B cell (primary cell): ENCODE results near the gene NAMPT. TPM values are rescaled to one million over a fixed set of nuclear protein-coding genes. Genes with fewer than 3 reads are reported as not detected.
"Not testable (repeated sequence)": the region's sequence is repeated elsewhere in the genome, so short reads cannot be mapped to it uniquely, and the experiment has no call there.

Experiments
- ATAC-seq: fragments of 200-7000 bp; cut with Tn5 transposase; one replicate; pipeline ENCODE4 v1.10.0; 2021; ENCODE audit warnings: low read depth, mild to moderate bottlenecking, moderate number of reproducible peaks, moderate library complexity
- CTCF ChIA-PET: fragments of 350-600 bp; sonication (Branson Sonifier 250); formaldehyde crosslinking; loops from one replicate; lab custom pipeline; 2021; ENCODE audit warnings: antibody characterized with exemption, inconsistent platforms; lab: Charles Lee
- POLR2A ChIA-PET: fragments of 350-600 bp; sonication (Branson Sonifier 250); formaldehyde crosslinking; loops from one replicate; lab custom pipeline; 2021; ENCODE audit warnings: antibody characterized with exemption; lab: Charles Lee
- DNase-seq: peaks from one replicate; pipeline ENCODE4 v3.0.0; 2013
- H2AFZ ChIP-seq: 2 replicates; pipeline ENCODE4 v1.6.1; 2012; ENCODE audit warnings: mild to moderate bottlenecking, low read depth, low read length; ENCODE audit not compliant: insufficient read depth, poor library complexity, severe bottlenecking
- H3K27ac ChIP-seq, 2 donors: 1 replicate in 1 of 2; 2 replicates in 1 of 2; pipeline ENCODE4 v1.5.1; 2012 to 2013; ENCODE audit warnings: low read length in 2 of 2, mild to moderate bottlenecking in 2 of 2, moderate library complexity in 1 of 2
- H3K27me3 ChIP-seq, 4 experiments: fragments of 200-600 bp in 1 of 4; sonication (generic) in 1 of 4; replicated peaks in 1 of 4; 1 replicate in 2 of 4; 2 replicates in 2 of 4; pipeline versions ENCODE4 v1.6.1 to v1.7.0; 2013 to 2016; ENCODE audit warnings: low read length in 3 of 4, mild to moderate bottlenecking in 2 of 4, mixed read lengths in 1 of 4, moderate library complexity in 1 of 4; ENCODE audit not compliant: insufficient read depth in 4 of 4, control insufficient read depth in 3 of 4; ENCODE audit errors: control extremely low read depth in 1 of 4
- H3K36me3 ChIP-seq, 2 experiments: replicated peaks in 1 of 2; 1 replicate in 1 of 2; 2 replicates in 1 of 2; pipeline versions ENCODE4 v1.6.1 to v1.7.1; 2013; ENCODE audit warnings: low read length in 1 of 2; ENCODE audit not compliant: insufficient read depth in 2 of 2, control insufficient read depth in 1 of 2; ENCODE audit errors: control extremely low read depth in 1 of 2, extremely low read depth in 1 of 2
- H3K4me1 ChIP-seq, 2 donors: fragments of 200-600 bp in 1 of 2; sonication (generic) in 1 of 2; 1 replicate in 1 of 2; 2 replicates in 1 of 2; pipeline versions ENCODE4 v1.5.1 to v1.6.1; 2013 to 2017; ENCODE audit warnings: low read length in 2 of 2; ENCODE audit not compliant: control insufficient read depth in 2 of 2, insufficient read depth in 2 of 2
- H3K4me2 ChIP-seq: replicated peaks from 2 replicates; pipeline ENCODE3; 2012; ENCODE audit warnings: mild to moderate bottlenecking, low read depth, low read length; ENCODE audit not compliant: poor library complexity, severe bottlenecking
- H3K4me3 ChIP-seq, 5 experiments: fragments of 200-600 bp in 1 of 5; sonication (generic) in 1 of 5; 1 replicate in 3 of 5; 2 replicates in 2 of 5; pipeline versions ENCODE4 v1.5.1 to v1.7.0; 2011 to 2016; ENCODE audit warnings: low read length in 4 of 5, mild to moderate bottlenecking in 4 of 5, low read depth in 2 of 5, control low read depth in 1 of 5, moderate library complexity in 1 of 5; ENCODE audit not compliant: insufficient read depth in 1 of 5; ENCODE audit errors: control extremely low read depth in 1 of 5, extremely low read depth in 1 of 5
- H3K79me2 ChIP-seq: fragments of 200-600 bp; sonication (generic); one replicate; pipeline ENCODE4 v1.6.0; 2016; ENCODE audit warnings: low read length; ENCODE audit not compliant: control insufficient read depth, insufficient read depth
- H3K9ac ChIP-seq: fragments of 200-600 bp; sonication (generic); 2 replicates; pipeline ENCODE4 v1.6.1; 2017; ENCODE audit warnings: mild to moderate bottlenecking, low read length, moderate library complexity
- H3K9me3 ChIP-seq, 3 donors: one replicate each; pipeline versions ENCODE4 v1.6.1 to v1.7.1; 2013; ENCODE audit warnings: low read length in 2 of 3; ENCODE audit not compliant: control insufficient read depth in 2 of 3, insufficient read depth in 1 of 3; ENCODE audit errors: control extremely low read depth in 1 of 3
- H4K20me1 ChIP-seq: 2 replicates; pipeline ENCODE4 v1.6.0; 2012; ENCODE audit warnings: mild to moderate bottlenecking, low read length; ENCODE audit not compliant: insufficient read depth, control insufficient read depth, poor library complexity, severe bottlenecking
- H3K27ac Mint-ChIP-seq: one replicate; pipeline ENCODE4 v1.8.0; 2021; ENCODE audit warnings: mixed read lengths
- H3K27me3 Mint-ChIP-seq: one replicate; pipeline ENCODE4 v1.8.0; 2021; ENCODE audit warnings: mixed read lengths
- H3K4me1 Mint-ChIP-seq: one replicate; pipeline ENCODE4 v1.8.0; 2021; ENCODE audit warnings: mixed read lengths
- H3K4me3 Mint-ChIP-seq: one replicate; pipeline ENCODE4 v1.8.0; 2021; ENCODE audit warnings: mixed read lengths
- H3K9me3 Mint-ChIP-seq: one replicate; pipeline ENCODE4 v1.8.0; 2022; ENCODE audit warnings: mixed read lengths; ENCODE audit not compliant: insufficient read depth
- EZH2 ChIP-seq: IDR thresholded peaks from 2 replicates; pipeline ENCODE4 v1.6.1; 2012; ENCODE audit warnings: borderline replicate concordance, low read depth, mild to moderate bottlenecking, moderate library complexity, low read length; ENCODE audit not compliant: insufficient read depth, poor library complexity, severe bottlenecking
- WGBS: methylation state at CpG from one replicate; pipeline ENCODE4 v1.1.5; 2013; ENCODE audit warnings: missing lambda C conversion rate; ENCODE audit not compliant: insufficient coverage; 5-methylcytosine and 5-hydroxymethylcytosine counted together
- intact Hi-C: fragments of 100-400 bp; cut with micrococcal nuclease; formaldehyde crosslinking; loops from one replicate; pipeline ENCODE4 v1.10.0; 2022
- polyA plus RNA-seq: library from polyadenylated mRNA; depleted of rRNA; stranded (reverse); fragments of >200 nt; gene quantifications from 2 replicates; pipeline ENCODE4 v1.2.3, GENCODE V29; 2012
- total RNA-seq, 2 donors: library from RNA; stranded (reverse); fragments of 120-200 nt in 1 of 2; gene quantifications; 1 replicate in 1 of 2; 2 replicates in 1 of 2; pipeline versions ENCODE4 v1.2.3 to v1.2.4, GENCODE V29; 2013 to 2022
- TF ChIP-seq, protein P1 (sequence below): fragments of 200-600 bp; IDR thresholded peaks from one replicate; pipeline ENCODE4 v1.8.0; 2022; ENCODE audit warnings: antibody characterized with exemption, mild to moderate bottlenecking

The NAMPT gene
- total and polyA plus RNA-seq, 2 donors (not counting 1 experiment from before 2014, with no cell fraction given): 11.6 to 48.8 TPM

DNA sequence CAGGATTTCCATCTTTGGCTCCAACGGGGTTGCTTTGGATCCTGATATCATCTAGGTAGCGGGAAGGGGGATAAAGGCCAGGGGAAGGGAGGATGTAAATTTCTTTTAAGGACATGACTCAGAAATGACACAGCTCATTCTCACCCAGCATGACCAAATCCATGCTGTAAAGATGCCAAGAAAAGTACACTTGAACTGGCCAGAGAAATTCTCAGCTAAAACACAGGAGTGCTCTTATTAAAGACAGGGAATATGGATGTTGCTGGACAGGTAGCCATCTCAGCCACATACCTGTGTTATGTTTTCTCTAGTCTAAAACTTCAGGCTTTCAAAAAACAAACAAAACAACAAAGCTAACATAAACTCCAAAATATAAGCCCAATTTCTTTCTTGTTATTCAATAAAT, 68.3 kb downstream of the NAMPT start:
- DNase-seq (no peak), ATAC-seq (no peak)
- Mint-ChIP-seq H3K27me3 (peaks cover 15% of the 10 kb centered on the region), H3K27ac (no peak overlapping the region), H3K9me3 (no peaks in the 10 kb centered on the region), H3K4me3 (no peak overlapping the region), H3K4me1 (no peaks in the 10 kb centered on the region)
- Histone ChIP-seq H3K4me2 (no peak overlapping the region), H3K4me1 (no peaks in the 10 kb centered on the region), H3K4me3 (no peak overlapping the region), H3K79me2 (no peaks in the 10 kb centered on the region), H4K20me1 (no peaks in the 10 kb centered on the region), H3K27me3 (no peaks in the 10 kb centered on the region), H3K27ac (no peak overlapping the region), H3K36me3 (no peaks in the 10 kb centered on the region), H2AFZ (no peak overlapping the region), H3K9ac (no peak overlapping the region), H3K9me3 (no peaks in the 10 kb centered on the region)
- ChIA-PET CTCF (interaction anchor here (0.7 to 0.9 kb wide), 3 partner anchors 14 to 19 kb away, joined by 3 to 4 read pairs (median 3); no protein-coding TSS in a partner anchor), POLR2A (no interaction called here)
- no CpG with 5 or more reads among the region's 2 CpGs for WGBS
- no peak for TF ChIP-seq EZH2
- TF ChIP-seq, protein P1, sequence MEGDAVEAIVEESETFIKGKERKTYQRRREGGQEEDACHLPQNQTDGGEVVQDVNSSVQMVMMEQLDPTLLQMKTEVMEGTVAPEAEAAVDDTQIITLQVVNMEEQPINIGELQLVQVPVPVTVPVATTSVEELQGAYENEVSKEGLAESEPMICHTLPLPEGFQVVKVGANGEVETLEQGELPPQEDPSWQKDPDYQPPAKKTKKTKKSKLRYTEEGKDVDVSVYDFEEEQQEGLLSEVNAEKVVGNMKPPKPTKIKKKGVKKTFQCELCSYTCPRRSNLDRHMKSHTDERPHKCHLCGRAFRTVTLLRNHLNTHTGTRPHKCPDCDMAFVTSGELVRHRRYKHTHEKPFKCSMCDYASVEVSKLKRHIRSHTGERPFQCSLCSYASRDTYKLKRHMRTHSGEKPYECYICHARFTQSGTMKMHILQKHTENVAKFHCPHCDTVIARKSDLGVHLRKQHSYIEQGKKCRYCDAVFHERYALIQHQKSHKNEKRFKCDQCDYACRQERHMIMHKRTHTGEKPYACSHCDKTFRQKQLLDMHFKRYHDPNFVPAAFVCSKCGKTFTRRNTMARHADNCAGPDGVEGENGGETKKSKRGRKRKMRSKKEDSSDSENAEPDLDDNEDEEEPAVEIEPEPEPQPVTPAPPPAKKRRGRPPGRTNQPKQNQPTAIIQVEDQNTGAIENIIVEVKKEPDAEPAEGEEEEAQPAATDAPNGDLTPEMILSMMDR: no peak
- intact Hi-C loops: no loop called here

DNA sequence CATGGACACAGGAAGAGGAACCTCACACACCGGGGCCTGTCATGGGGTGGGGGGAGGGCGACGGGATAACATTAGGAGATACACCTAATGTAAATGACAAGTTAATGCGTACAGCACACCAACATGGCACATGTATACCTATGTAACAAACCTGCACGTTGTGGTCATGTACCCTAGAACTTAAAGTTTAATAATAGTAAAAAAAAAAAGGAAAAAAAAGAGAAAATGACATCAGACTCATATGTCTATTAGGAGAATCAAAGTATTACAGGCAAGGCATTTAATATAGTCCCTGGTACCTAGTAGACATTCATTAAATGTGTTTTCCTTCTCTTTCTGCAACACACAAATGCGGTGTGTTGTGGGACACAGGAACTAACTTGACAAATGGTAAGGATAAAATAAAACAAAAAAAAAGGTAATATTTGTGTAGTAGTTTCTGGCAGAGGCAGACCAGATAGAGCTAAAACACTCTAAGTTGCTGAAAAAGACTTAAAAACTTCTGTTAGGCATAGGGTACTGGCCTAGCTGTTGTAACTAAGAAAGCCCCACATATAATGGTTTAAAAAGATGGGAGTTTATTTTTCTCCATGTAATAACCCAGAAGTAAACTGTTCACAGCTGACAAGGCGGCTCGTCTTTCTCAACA, 68.8 kb downstream of the NAMPT start:
- Histone ChIP-seq H3K27ac (no peak overlapping the region), H3K4me1 (no peaks in the 10 kb centered on the region), H3K4me3 (no peak overlapping the region), H3K27me3 (no peaks in the 10 kb centered on the region), H3K9me3 (no peaks in the 10 kb centered on the region), H3K36me3 (no peaks in the 10 kb centered on the region), H3K4me2 (no peak overlapping the region), H3K9ac (no peak overlapping the region), H3K79me2 (no peaks in the 10 kb centered on the region), H2AFZ (no peak overlapping the region), H4K20me1 (no peaks in the 10 kb centered on the region)
- WGBS: no CpG with 5 or more reads among the region's 8 CpGs
- ATAC-seq (no peak), DNase-seq (no peak)
- H3K27me3 Mint-ChIP-seq: peaks cover 15% of the 10 kb centered on the region
- ChIA-PET CTCF (interaction anchor here (0.7 to 0.9 kb wide), 3 partner anchors 14 to 18 kb away, joined by 3 to 4 read pairs (median 3); no protein-coding TSS in a partner anchor), POLR2A (no interaction called here)
- H3K27ac Mint-ChIP-seq: no peak overlapping the region
- no peaks in the 10 kb centered on the region for H3K9me3 Mint-ChIP-seq
- intact Hi-C loops: no loop called here
- H3K4me1 Mint-ChIP-seq: no peaks in the 10 kb centered on the region
- no peak overlapping the region for H3K4me3 Mint-ChIP-seq
- TF ChIP-seq EZH2: no peak
- TF ChIP-seq, protein P1: no peak

DNA sequence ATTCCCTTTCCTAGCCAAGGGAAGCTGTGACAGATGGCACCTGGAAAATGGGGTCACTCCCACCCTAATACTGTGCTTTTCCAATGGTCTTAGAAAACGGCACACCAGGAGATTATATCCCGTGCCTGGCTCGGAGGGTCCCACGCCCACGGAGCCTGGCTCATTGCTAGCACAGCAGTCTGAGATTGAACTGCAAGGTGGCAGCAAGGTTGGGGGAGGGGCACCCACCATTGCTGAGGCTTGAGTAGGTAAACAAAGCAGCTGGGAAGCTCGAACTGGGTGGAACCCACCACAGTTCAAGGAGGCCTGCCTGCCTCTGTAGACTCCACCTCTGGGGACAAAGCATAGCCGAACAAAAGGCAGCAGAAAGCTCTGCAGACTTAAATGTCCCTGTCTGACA, 75.8 kb downstream of the NAMPT start:
- CTCF ChIA-PET, H3K4me1 Mint-ChIP-seq, H3K9me3 ChIP-seq, H2AFZ ChIP-seq, H3K9ac ChIP-seq, H3K4me3 ChIP-seq, H4K20me1 ChIP-seq, H3K79me2 ChIP-seq, H3K27ac Mint-ChIP-seq, H3K4me2 ChIP-seq, POLR2A ChIA-PET, H3K9me3 Mint-ChIP-seq, H3K4me1 ChIP-seq, H3K4me3 Mint-ChIP-seq, DNase-seq, H3K27ac ChIP-seq, H3K27me3 ChIP-seq, H3K36me3 ChIP-seq, intact Hi-C loops, ATAC-seq: not testable (repeated sequence)
- peaks cover 25% of the 10 kb centered on the region for H3K27me3 Mint-ChIP-seq
- WGBS: 82% methylated on average over 6 of the region's 7 CpGs
